IMR-90 (cell line): ENCODE results near the gene HOXB7. TPM values are rescaled to one million over a fixed set of nuclear protein-coding genes. Genes with fewer than 3 reads are reported as not detected.

Experiments
- ATAC-seq: fragments of 200-7000 bp; cut with Tn5 transposase; 2 replicates; pipeline ENCODE4 v1.9.1; 2020; ENCODE audit warnings: low read depth, mild to moderate bottlenecking, moderate library complexity
- BruUV-seq: library from RNA; stranded (reverse); fragments of 400-500 nt; replicated peaks from 2 replicates; lab custom pipeline; 2021; lab: Mats Ljungman, UMichigan
- CTCF ChIA-PET: fragments of 300-600 bp; formaldehyde crosslinking; extraction: SDS; loops from one replicate; lab custom pipeline; 2021; ENCODE audit warnings: antibody characterized with exemption; lab: Yijun Ruan, JAX
- POLR2A ChIA-PET: fragments of 300-600 bp; sonication (Branson Sonifier 250); formaldehyde crosslinking; loops from one replicate; lab custom pipeline; 2022; ENCODE audit warnings: antibody characterized with exemption; ENCODE audit not compliant: unreplicated experiment; lab: Charles Lee
- DNase-seq: peaks from one replicate; pipeline ENCODE4 v3.0.0; 2013
- H2AFZ ChIP-seq: replicated peaks from 2 replicates; pipeline ENCODE3; 2013; ENCODE audit warnings: low read length, mild to moderate bottlenecking; ENCODE audit not compliant: poor library complexity
- H2AK5ac ChIP-seq: 2 replicates; pipeline ENCODE4 v1.6.1; 2013; ENCODE audit warnings: low read depth, low read length, inconsistent platforms
- H2AK9ac ChIP-seq: replicated peaks from 2 replicates; pipeline ENCODE3; 2013; ENCODE audit warnings: mild to moderate bottlenecking, low read depth, low read length, moderate library complexity; ENCODE audit not compliant: poor library complexity
- H2BK120ac ChIP-seq: 2 replicates; pipeline ENCODE4 v1.6.1; 2013; ENCODE audit warnings: low read depth, low read length, inconsistent platforms
- H2BK15ac ChIP-seq: 3 replicates; pipeline ENCODE4 v1.6.1; 2013; ENCODE audit warnings: low read depth, low read length, inconsistent platforms
- H2BK20ac ChIP-seq: 2 replicates; pipeline ENCODE4 v1.6.1; 2013; ENCODE audit warnings: low read depth, mild to moderate bottlenecking, inconsistent platforms, low read length, moderate library complexity
- H2BK5ac ChIP-seq: 2 replicates; pipeline ENCODE4 v1.6.1; 2013; ENCODE audit warnings: mild to moderate bottlenecking, low read depth, low read length, inconsistent platforms; ENCODE audit not compliant: poor library complexity, severe bottlenecking
- H3K14ac ChIP-seq: replicated peaks from 2 replicates; pipeline ENCODE4 v1.6.1; 2013; ENCODE audit warnings: low read depth, low read length, inconsistent platforms
- H3K18ac ChIP-seq: 2 replicates; pipeline ENCODE4 v1.6.1; 2013; ENCODE audit warnings: low read depth, low read length, control low read depth
- H3K23ac ChIP-seq: 2 replicates; pipeline ENCODE4 v1.6.1; 2013; ENCODE audit warnings: low read depth, low read length, inconsistent platforms
- H3K27ac ChIP-seq: 2 replicates; pipeline ENCODE4 v1.5.1; 2013; ENCODE audit warnings: mild to moderate bottlenecking, control low read depth, low read length; ENCODE audit not compliant: insufficient read depth
- H3K27me3 ChIP-seq: 2 replicates; pipeline ENCODE4 v1.6.1; 2013; ENCODE audit warnings: low read length; ENCODE audit not compliant: control insufficient read depth, insufficient read depth
- H3K36me3 ChIP-seq: 2 replicates; pipeline ENCODE4 v1.6.1; 2013; ENCODE audit warnings: low read length, mixed read lengths; ENCODE audit not compliant: control insufficient read depth, insufficient read depth
- H3K4ac ChIP-seq: 2 replicates; pipeline ENCODE4 v1.6.1; 2013; ENCODE audit warnings: low read depth, low read length, inconsistent platforms
- H3K4me1 ChIP-seq: 2 replicates; pipeline ENCODE4 v1.6.1; 2013; ENCODE audit warnings: low read length, mixed read lengths; ENCODE audit not compliant: control insufficient read depth, insufficient read depth
- H3K4me2 ChIP-seq: 2 replicates; pipeline ENCODE4 v1.6.1; 2013; ENCODE audit warnings: low read depth, mild to moderate bottlenecking, control low read depth, low read length, moderate library complexity
- H3K4me3 ChIP-seq: 2 replicates; pipeline ENCODE4 v1.5.1; 2013; ENCODE audit warnings: low read depth, mild to moderate bottlenecking, control low read depth, low read length, moderate library complexity; ENCODE audit not compliant: insufficient read depth
- H3K56ac ChIP-seq: 2 replicates; pipeline ENCODE4 v1.6.1; 2013; ENCODE audit warnings: low read length, inconsistent platforms; ENCODE audit not compliant: insufficient read depth; ENCODE audit errors: extremely low read depth
- H3K79me1 ChIP-seq, 2 experiments: 2 replicates each; pipeline ENCODE4 v1.6.1; 2013; ENCODE audit warnings: low read length in 2 of 2, inconsistent platforms in 1 of 2, low read depth in 1 of 2
- H3K9ac ChIP-seq: 2 replicates; pipeline ENCODE4 v1.6.1; 2013; ENCODE audit warnings: low read depth, low read length, control low read depth
- H3K9me1 ChIP-seq: 2 replicates; pipeline ENCODE4 v1.6.1; 2013; ENCODE audit warnings: low read length, inconsistent platforms; ENCODE audit not compliant: insufficient read depth
- H3K9me3 ChIP-seq: 2 replicates; pipeline ENCODE4 v1.6.1; 2013; ENCODE audit warnings: low read length; ENCODE audit not compliant: control insufficient read depth, insufficient read depth
- H4K20me1 ChIP-seq: 2 replicates; pipeline ENCODE4 v1.6.1; 2013; ENCODE audit warnings: low read length, inconsistent platforms; ENCODE audit not compliant: insufficient read depth
- H4K5ac ChIP-seq: 2 replicates; pipeline ENCODE4 v1.6.1; 2013; ENCODE audit warnings: mild to moderate bottlenecking, low read depth, low read length, control low read depth
- H4K8ac ChIP-seq, 2 experiments: 2 replicates each; pipeline ENCODE4 v1.6.1; 2013; ENCODE audit warnings: low read depth in 2 of 2, low read length in 2 of 2, control low read depth in 1 of 2, inconsistent platforms in 1 of 2
- H4K91ac ChIP-seq: 2 replicates; pipeline ENCODE4 v1.6.1; 2013; ENCODE audit warnings: low read depth, low read length, inconsistent platforms; ENCODE audit not compliant: insufficient read depth
- BHLHE40 ChIP-seq: fragments of 150-350 bp; IDR thresholded peaks from 2 replicates; pipeline ENCODE4 v1.6.1; 2016; ENCODE audit warnings: mild to moderate bottlenecking, low read depth, low read length
- CHD1 ChIP-seq: IDR thresholded peaks from 2 replicates; pipeline ENCODE4 v1.6.1; 2012; ENCODE audit warnings: low read depth, low read length, improper control_type of control experiment
- CTCF ChIP-seq: conservative IDR thresholded peaks from 2 replicates; pipeline ENCODE4 v1.5.1; 2012; ENCODE audit warnings: mild to moderate bottlenecking, low read depth, low read length, improper control_type of control experiment
- FOS ChIP-seq: fragments of 150-350 bp; IDR thresholded peaks from 2 replicates; pipeline ENCODE4 v1.6.1; 2016; ENCODE audit warnings: low read depth, low read length
- MAFK ChIP-seq: IDR thresholded peaks from 2 replicates; pipeline ENCODE4 v1.6.1; 2012; ENCODE audit warnings: low read depth, low read length, improper control_type of control experiment
- MAZ ChIP-seq: IDR thresholded peaks from 2 replicates; pipeline ENCODE4 v1.6.1; 2012; ENCODE audit warnings: low read depth, mild to moderate bottlenecking, low read length, improper control_type of control experiment, moderate library complexity, borderline replicate concordance
- POLR2A ChIP-seq: IDR thresholded peaks from 2 replicates; pipeline ENCODE4 v1.6.1; 2012; ENCODE audit warnings: mild to moderate bottlenecking, low read depth, low read length
- RAD21 ChIP-seq: IDR thresholded peaks from 2 replicates; pipeline ENCODE4 v1.6.1; 2012; ENCODE audit warnings: low read length, improper control_type of control experiment
- RCOR1 ChIP-seq: IDR thresholded peaks from 2 replicates; pipeline ENCODE4 v1.6.1; 2012; ENCODE audit warnings: mild to moderate bottlenecking, low read length, improper control_type of control experiment; ENCODE audit not compliant: insufficient replicate concordance
- RFX5 ChIP-seq: IDR thresholded peaks from 2 replicates; pipeline ENCODE4 v1.8.0; 2012; ENCODE audit warnings: low read depth, mild to moderate bottlenecking, low read length, moderate library complexity
- SMC3 ChIP-seq: fragments of 150-350 bp; IDR thresholded peaks from 2 replicates; pipeline ENCODE4 v1.6.1; 2016; ENCODE audit warnings: low read depth, mild to moderate bottlenecking, antibody characterized with exemption, low read length, moderate library complexity
- WGBS, 2 experiments: methylation state at CpG; one replicate each; pipeline versions ENCODE4 v1.1.5 to v1.1.7; 2013; ENCODE audit warnings: missing lambda C conversion rate in 2 of 2; ENCODE audit not compliant: insufficient read length in 1 of 2; ENCODE audit errors: extremely low coverage in 2 of 2; 5-methylcytosine and 5-hydroxymethylcytosine counted together
- dilution Hi-C: fragments of 300-500 bp; cut with HindIII; formaldehyde crosslinking; loops from one replicate; pipeline ENCODE4 v1.14.3; 2018; ENCODE audit warnings: low sequenced_read_pairs; ENCODE audit not compliant: unreplicated experiment
- in situ Hi-C: fragments of 300-500 bp; cut with MboI; formaldehyde crosslinking; loops from 3 replicates; pipeline ENCODE4 v1.14.3; 2019; ENCODE audit warnings: low sequenced_read_pairs, inconsistent platforms, mixed read lengths
- intact Hi-C: fragments of 100-400 bp; cut with micrococcal nuclease; formaldehyde crosslinking; loops from 2 replicates; pipeline ENCODE4 v1.10.0; 2022
- polyA plus RNA-seq, 3 experiments: library from polyadenylated mRNA; depleted of rRNA; stranded (reverse); fragments of >200 nt; gene quantifications; 2 replicates each; pipeline ENCODE4 v1.2.3, GENCODE V29; 2012; ENCODE audit warnings: low replicate concordance in 1 of 3
- total RNA-seq: library from RNA; depleted of rRNA; stranded (reverse); fragments of >200 nt; gene quantifications from 2 replicates; pipeline ENCODE4 v1.2.3, GENCODE V29; 2012
- TF ChIP-seq, protein P1 (sequence below): fragments of 150-350 bp; IDR thresholded peaks from 2 replicates; pipeline ENCODE4 v1.6.1; 2016; ENCODE audit warnings: low read depth, mild to moderate bottlenecking, low read length, moderate library complexity, borderline replicate concordance
- TF ChIP-seq, protein P2 (sequence below): fragments of 150-350 bp; IDR thresholded peaks from 2 replicates; pipeline ENCODE4 v1.6.1; 2017; ENCODE audit warnings: mild to moderate bottlenecking, antibody characterized with exemption, low read length, low read depth

Gene HOXB7
- total and polyA plus RNA-seq, 2 of the 4 experiments (the other 2 are of a cell fraction), result 1.8 to 6.7 TPM

DNA sequence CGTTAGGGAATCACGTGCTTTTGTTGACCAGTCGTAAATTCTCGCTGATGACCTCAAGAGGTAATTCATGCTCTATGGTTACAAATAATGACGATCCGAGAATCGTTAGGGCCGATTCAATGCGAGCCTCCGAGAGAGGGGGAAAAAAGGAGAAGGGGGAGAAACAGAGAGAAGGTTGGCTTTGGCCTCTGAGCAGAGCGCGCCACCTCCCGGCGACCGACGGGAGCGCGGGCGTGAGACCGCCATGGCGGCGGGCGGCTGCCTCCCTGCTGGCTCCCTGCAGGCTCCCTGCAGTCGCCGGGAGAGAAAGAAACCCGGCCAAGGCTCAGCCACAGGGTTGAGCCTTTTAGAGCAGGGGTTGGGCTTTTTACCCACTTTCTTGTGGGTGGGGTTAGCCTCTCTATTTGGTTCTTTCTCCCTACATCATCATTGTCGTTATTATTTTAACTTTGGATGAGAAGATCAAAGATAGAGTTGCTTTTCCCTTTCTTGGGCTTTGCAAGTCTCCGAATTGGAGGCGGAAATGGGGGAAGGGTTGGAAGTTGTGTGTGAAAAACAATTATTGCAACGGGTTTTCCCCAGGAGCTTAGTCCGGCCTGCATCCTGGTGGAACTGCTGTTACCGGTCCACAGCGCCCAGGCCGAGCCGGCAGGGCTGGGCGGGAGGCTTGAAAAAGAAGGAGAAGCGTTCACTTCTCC is 16.8 kb downstream of the HOXB7 start:
- Histone ChIP-seq H4K91ac (peak overlapping the region; percentile 93), H2BK120ac (peak overlapping the region; percentile 79), H3K4me2 (peak overlapping the region; percentile 83), H3K9me3 (no peaks in the 10 kb centered on the region), H3K4me3 (peak overlapping the region; percentile 91), H3K27me3 (no peaks in the 10 kb centered on the region), H3K9ac (peak overlapping the region; percentile 82), H2BK20ac (peak overlapping the region; percentile 53), H2AFZ (peak overlapping the region; percentile 78), H4K5ac (peak overlapping the region; percentile 78), H3K36me3 (peaks cover 14% of the 10 kb centered on the region; the same call in 1 of the 2 replicates), H3K9me1 (no peaks in the 10 kb centered on the region), H3K56ac (peak overlapping the region; percentile 100), H3K4ac (peak overlapping the region; percentile 91), H2BK5ac (peak overlapping the region; percentile 95), H3K14ac (peak overlapping the region; percentile 69), H2BK15ac (0 out of 3 replicates have a peak overlapping the region, but pooled peaks have one; percentile 22), H2AK5ac (peak overlapping the region; percentile 63; the same call in 1 of the 2 replicates), H3K4me1 (peaks cover 12% of the 10 kb centered on the region), H3K79me1 (peaks cover 7 to 9% of the 10 kb centered on the region in 2 experiments; a peak in 3 of 4 replicates), H4K8ac (peak overlapping the region; percentile 81 to 90; a peak in 3 of 4 replicates), H3K18ac (peak overlapping the region; percentile 58), H2AK9ac (peak overlapping the region; percentile 38), H4K20me1 (peaks cover 7% of the 10 kb centered on the region; the same call in 1 of the 2 replicates), H3K27ac (peak overlapping the region; percentile 96), H3K23ac (peak overlapping the region; percentile 98)
- ATAC-seq, result peak; percentile 48
- in situ Hi-C loops (loop anchor here (10.0 kb wide), 1 partner anchor 569 kb away; no protein-coding TSS in a partner anchor), dilution Hi-C loops (no loop called here), intact Hi-C loops (loop anchor here (1.0 to 2.0 kb wide), 2 partner anchors 23 to 258 kb away; no protein-coding TSS in a partner anchor)
- 1% methylated on average over 18 of the region's 37 CpGs; no CpG with 5 or more reads in 1 of the 2 experiments for WGBS, 2 experiments
- BruUV-seq, result no TSS peak
- ChIA-PET POLR2A (interaction anchor here (0.6 to 3.1 kb wide), 7 partner anchors 16 to 258 kb away, joined by 3 to 25 read pairs (median 5); no protein-coding TSS in a partner anchor), CTCF (interaction anchor here (0.6 to 1.8 kb wide), 4 partner anchors 11 to 243 kb away, joined by 4 to 6 read pairs (median 5); no protein-coding TSS in a partner anchor)
- DNase-seq, result peak; percentile 99
- TF ChIP-seq SMC3 (peak; percentile 82), RFX5 (no peak), MAZ (peak; percentile 80; the same call in 1 of the 2 replicates), MAFK (no peak), RAD21 (peak; percentile 93), FOS (no peak), BHLHE40 (peak; percentile 57; the same call in 1 of the 2 replicates), CHD1 (0 out of 2 replicates have a peak, but pooled peaks have one; percentile 70), CTCF (peak; percentile 98), POLR2A (peak; percentile 67), RCOR1 (no peak)
- TF ChIP-seq, protein P1, sequence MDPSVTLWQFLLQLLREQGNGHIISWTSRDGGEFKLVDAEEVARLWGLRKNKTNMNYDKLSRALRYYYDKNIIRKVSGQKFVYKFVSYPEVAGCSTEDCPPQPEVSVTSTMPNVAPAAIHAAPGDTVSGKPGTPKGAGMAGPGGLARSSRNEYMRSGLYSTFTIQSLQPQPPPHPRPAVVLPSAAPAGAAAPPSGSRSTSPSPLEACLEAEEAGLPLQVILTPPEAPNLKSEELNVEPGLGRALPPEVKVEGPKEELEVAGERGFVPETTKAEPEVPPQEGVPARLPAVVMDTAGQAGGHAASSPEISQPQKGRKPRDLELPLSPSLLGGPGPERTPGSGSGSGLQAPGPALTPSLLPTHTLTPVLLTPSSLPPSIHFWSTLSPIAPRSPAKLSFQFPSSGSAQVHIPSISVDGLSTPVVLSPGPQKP, result no peak
- TF ChIP-seq, protein P2, sequence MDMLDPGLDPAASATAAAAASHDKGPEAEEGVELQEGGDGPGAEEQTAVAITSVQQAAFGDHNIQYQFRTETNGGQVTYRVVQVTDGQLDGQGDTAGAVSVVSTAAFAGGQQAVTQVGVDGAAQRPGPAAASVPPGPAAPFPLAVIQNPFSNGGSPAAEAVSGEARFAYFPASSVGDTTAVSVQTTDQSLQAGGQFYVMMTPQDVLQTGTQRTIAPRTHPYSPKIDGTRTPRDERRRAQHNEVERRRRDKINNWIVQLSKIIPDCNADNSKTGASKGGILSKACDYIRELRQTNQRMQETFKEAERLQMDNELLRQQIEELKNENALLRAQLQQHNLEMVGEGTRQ, result peak; percentile 36; the same call in 1 of the 2 replicates
